SK-N-SH treated with all-trans-retinoic acid at 6 μM for 48 hours (cell line): ENCODE measurements around the gene EML4.

ENCODE experiments used
- ATAC-seq: fragments of 200-7000 bp; cut with Tn5 transposase; 3 replicates; pipeline ENCODE4 v1.9.1; 2020; ENCODE audit warnings: mild to moderate bottlenecking, moderate library complexity
- ARNTL ChIP-seq: fragments of 450-650 bp; formaldehyde crosslinking; IDR thresholded peaks from 2 replicates; pipeline ENCODE4 v1.5.0; 2020; ENCODE audit warnings: low read depth, mild to moderate bottlenecking, moderate library complexity, borderline replicate concordance
- BACH2 ChIP-seq: fragments of 250-450 bp; sonication (Bioruptor Pico); IDR thresholded peaks from 2 replicates; pipeline ENCODE4 v1.9.0; 2021; ENCODE audit warnings: mild to moderate bottlenecking, borderline replicate concordance
- CSRNP3 ChIP-seq: fragments of 250-450 bp; sonication (Bioruptor Pico); IDR thresholded peaks from 2 replicates; pipeline ENCODE4 v1.5.1; 2021; ENCODE audit warnings: mild to moderate bottlenecking, moderate library complexity
- ESRRG ChIP-seq: fragments of 250-450 bp; sonication (Bioruptor Pico); IDR thresholded peaks from 2 replicates; pipeline ENCODE4 v1.6.1; 2021; ENCODE audit warnings: mild to moderate bottlenecking
- GLIS3 ChIP-seq: fragments of 250-450 bp; sonication (Bioruptor Pico); IDR thresholded peaks from 2 replicates; pipeline ENCODE4 v1.5.0; 2020; ENCODE audit warnings: mild to moderate bottlenecking, moderate library complexity
- ISL1 ChIP-seq: fragments of 250-450 bp; sonication (Bioruptor Pico); IDR thresholded peaks from 2 replicates; pipeline ENCODE4 v2.1.2; 2022; ENCODE audit warnings: mild to moderate bottlenecking, moderate library complexity
- OSR1 ChIP-seq: fragments of 250-450 bp; sonication (Bioruptor Pico); IDR thresholded peaks from 2 replicates; pipeline ENCODE4 v1.8.0; 2022; ENCODE audit warnings: moderate library complexity, mild to moderate bottlenecking, inconsistent platforms
- PATZ1 ChIP-seq: fragments of 250-450 bp; sonication (Bioruptor Pico); IDR thresholded peaks from 2 replicates; pipeline ENCODE4 v1.8.0; 2020; ENCODE audit warnings: mild to moderate bottlenecking, moderate library complexity, borderline replicate concordance
- POU6F1 ChIP-seq: fragments of 250-450 bp; sonication (Bioruptor Pico); IDR thresholded peaks from 2 replicates; pipeline ENCODE4 v1.8.0; 2021; ENCODE audit warnings: low read depth, mild to moderate bottlenecking, moderate library complexity, borderline replicate concordance
- PPARA ChIP-seq: fragments of 250-450 bp; sonication (Bioruptor Pico); IDR thresholded peaks from 2 replicates; pipeline ENCODE4 v1.5.0; 2020; ENCODE audit warnings: mild to moderate bottlenecking, borderline replicate concordance
- RARB ChIP-seq: fragments of 250-450 bp; sonication (Bioruptor Pico); IDR thresholded peaks from 2 replicates; pipeline ENCODE4 v1.8.0; 2021; ENCODE audit warnings: mild to moderate bottlenecking, moderate library complexity
- SNAI2 ChIP-seq: fragments of 250-450 bp; sonication (Bioruptor Pico); IDR thresholded peaks from 2 replicates; pipeline ENCODE4 v1.5.0; 2020; ENCODE audit warnings: mild to moderate bottlenecking, moderate library complexity
- TCF4 ChIP-seq: fragments of 250-450 bp; sonication (Bioruptor Pico); IDR thresholded peaks from 2 replicates; pipeline ENCODE4 v1.8.0; 2021; ENCODE audit warnings: mild to moderate bottlenecking, moderate library complexity, borderline replicate concordance
- TOX ChIP-seq: fragments of 250-450 bp; sonication (Bioruptor Pico); IDR thresholded peaks from 2 replicates; pipeline ENCODE4 v1.8.0; 2021; ENCODE audit warnings: mild to moderate bottlenecking, moderate library complexity, borderline replicate concordance
- ZC3H10 ChIP-seq: fragments of 250-450 bp; sonication (Bioruptor Pico); IDR thresholded peaks from 2 replicates; pipeline ENCODE4 v1.5.1; 2021; ENCODE audit warnings: mild to moderate bottlenecking, moderate library complexity
- ZFP3 ChIP-seq: fragments of 250-450 bp; sonication (Bioruptor Pico); IDR thresholded peaks from 2 replicates; pipeline ENCODE4 v1.5.0; 2020; ENCODE audit warnings: mild to moderate bottlenecking, moderate library complexity
- ZFP30 ChIP-seq: fragments of 450-650 bp; formaldehyde crosslinking; IDR thresholded peaks from 2 replicates; pipeline ENCODE4 v1.5.0; 2022; ENCODE audit warnings: mild to moderate bottlenecking, moderate library complexity
- ZNF565 ChIP-seq: fragments of 450-650 bp; formaldehyde crosslinking; conservative IDR thresholded peaks from 2 replicates; pipeline ENCODE4 v1.5.0; 2020; ENCODE audit warnings: low read depth, mild to moderate bottlenecking, moderate library complexity
- ZNF70 ChIP-seq: fragments of 450-650 bp; formaldehyde crosslinking; IDR thresholded peaks from 2 replicates; pipeline ENCODE4 v1.5.0; 2020; ENCODE audit warnings: mild to moderate bottlenecking, moderate library complexity
- TF ChIP-seq, protein P1 (sequence below): fragments of 250-450 bp; sonication (Bioruptor Pico); IDR thresholded peaks from 2 replicates; pipeline ENCODE4 v1.5.1; 2020; ENCODE audit warnings: low read depth, mild to moderate bottlenecking, moderate library complexity
- TF ChIP-seq, protein P2 (sequence below): fragments of 250-450 bp; sonication (Bioruptor Pico); IDR thresholded peaks from 2 replicates; pipeline ENCODE4 v1.5.0; 2020; ENCODE audit warnings: mild to moderate bottlenecking, moderate library complexity

The EML4 gene

DNA sequence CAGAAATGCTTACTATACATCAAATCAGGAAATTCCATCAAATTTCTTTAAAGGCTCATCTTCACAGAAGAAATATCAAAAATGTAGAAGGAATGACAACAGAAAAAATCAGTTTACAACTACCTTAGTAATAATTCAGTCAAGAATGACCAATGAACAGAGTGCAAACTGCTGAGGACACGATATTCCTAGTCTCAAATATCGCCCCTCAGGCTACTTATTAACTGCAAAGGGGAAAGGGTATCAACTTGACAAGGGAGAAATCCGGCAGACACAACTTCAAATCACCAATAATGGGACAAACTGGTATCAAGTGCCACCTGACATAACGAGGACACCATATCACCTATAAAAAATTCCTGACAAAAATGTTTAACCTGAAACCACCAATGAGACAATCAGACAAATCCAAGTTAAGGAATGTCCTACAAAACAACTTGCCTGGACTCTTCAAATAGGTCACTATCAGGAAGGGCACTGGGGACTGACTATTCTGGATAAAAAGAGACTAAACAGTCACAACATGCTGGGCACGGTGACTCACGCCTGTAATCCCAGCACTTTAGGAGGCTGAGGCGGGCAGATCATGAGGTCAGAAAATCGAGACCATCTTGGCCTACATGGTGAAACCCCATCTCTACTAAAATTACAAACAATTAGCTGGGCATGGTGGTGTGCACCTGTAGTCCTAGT, 179.1 kb downstream of the EML4 start:
- ATAC-seq = no peak
- TF ChIP-seq OSR1 = no peak
- TF ChIP-seq, protein P1, sequence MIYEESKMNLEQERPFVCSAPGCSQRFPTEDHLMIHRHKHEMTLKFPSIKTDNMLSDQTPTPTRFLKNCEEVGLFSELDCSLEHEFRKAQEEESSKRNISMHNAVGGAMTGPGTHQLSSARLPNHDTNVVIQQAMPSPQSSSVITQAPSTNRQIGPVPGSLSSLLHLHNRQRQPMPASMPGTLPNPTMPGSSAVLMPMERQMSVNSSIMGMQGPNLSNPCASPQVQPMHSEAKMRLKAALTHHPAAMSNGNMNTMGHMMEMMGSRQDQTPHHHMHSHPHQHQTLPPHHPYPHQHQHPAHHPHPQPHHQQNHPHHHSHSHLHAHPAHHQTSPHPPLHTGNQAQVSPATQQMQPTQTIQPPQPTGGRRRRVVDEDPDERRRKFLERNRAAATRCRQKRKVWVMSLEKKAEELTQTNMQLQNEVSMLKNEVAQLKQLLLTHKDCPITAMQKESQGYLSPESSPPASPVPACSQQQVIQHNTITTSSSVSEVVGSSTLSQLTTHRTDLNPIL (CRISPR knock-in tag) = no peak
- no peak for TF ChIP-seq TOX (CRISPR knock-in tag)
- TF ChIP-seq ZNF70 = no peak
- TF ChIP-seq SNAI2 (CRISPR knock-in tag) = no peak
- TF ChIP-seq GLIS3 (CRISPR knock-in tag) = no peak
- TF ChIP-seq CSRNP3 (CRISPR knock-in tag) = no peak
- TF ChIP-seq, protein P2, sequence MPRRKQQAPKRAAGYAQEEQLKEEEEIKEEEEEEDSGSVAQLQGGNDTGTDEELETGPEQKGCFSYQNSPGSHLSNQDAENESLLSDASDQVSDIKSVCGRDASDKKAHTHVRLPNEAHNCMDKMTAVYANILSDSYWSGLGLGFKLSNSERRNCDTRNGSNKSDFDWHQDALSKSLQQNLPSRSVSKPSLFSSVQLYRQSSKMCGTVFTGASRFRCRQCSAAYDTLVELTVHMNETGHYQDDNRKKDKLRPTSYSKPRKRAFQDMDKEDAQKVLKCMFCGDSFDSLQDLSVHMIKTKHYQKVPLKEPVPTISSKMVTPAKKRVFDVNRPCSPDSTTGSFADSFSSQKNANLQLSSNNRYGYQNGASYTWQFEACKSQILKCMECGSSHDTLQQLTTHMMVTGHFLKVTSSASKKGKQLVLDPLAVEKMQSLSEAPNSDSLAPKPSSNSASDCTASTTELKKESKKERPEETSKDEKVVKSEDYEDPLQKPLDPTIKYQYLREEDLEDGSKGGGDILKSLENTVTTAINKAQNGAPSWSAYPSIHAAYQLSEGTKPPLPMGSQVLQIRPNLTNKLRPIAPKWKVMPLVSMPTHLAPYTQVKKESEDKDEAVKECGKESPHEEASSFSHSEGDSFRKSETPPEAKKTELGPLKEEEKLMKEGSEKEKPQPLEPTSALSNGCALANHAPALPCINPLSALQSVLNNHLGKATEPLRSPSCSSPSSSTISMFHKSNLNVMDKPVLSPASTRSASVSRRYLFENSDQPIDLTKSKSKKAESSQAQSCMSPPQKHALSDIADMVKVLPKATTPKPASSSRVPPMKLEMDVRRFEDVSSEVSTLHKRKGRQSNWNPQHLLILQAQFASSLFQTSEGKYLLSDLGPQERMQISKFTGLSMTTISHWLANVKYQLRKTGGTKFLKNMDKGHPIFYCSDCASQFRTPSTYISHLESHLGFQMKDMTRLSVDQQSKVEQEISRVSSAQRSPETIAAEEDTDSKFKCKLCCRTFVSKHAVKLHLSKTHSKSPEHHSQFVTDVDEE = no peak
- TF ChIP-seq POU6F1 (CRISPR knock-in tag) = no peak
- no peak for TF ChIP-seq ZFP3 (CRISPR knock-in tag)
- TF ChIP-seq TCF4 (CRISPR knock-in tag) = no peak
- TF ChIP-seq ARNTL (CRISPR knock-in tag) = no peak
- no peak for TF ChIP-seq PPARA (CRISPR knock-in tag)
- no peak for TF ChIP-seq ESRRG (CRISPR knock-in tag)
- TF ChIP-seq, all 23 proteins: peak for 0

DNA sequence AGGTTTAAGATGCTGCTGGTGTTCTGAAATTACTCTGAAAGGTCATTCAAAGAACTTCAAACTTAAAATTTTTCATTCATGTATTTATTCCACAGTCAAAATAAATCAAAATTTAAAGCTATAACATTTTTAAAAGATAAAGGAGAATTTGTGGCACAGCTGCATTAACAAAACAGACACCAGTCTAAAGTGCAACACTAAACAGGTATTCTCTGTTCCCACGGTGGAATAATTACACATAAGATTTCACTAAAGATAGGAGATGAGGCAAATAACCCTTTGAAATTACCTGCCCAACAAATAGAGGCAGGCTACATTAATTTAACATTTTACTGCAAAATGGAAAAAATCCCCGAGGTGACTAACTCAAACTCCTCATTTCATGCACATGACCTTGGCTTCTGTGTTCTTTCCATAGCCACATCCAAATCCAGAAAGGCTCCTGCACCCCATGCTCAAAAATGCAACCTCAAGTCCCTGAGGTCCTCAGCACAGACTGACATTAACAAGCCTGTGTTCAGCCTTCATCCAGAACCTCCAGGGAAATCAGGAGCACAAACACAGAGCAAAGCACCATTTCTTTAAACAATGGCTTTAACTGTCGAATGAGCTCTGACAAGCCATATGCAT, 181.4 kb downstream of the EML4 start:
- no peak for ATAC-seq
- TF ChIP-seq ZNF565 (CRISPR knock-in tag) (no peak), TOX (CRISPR knock-in tag) (no peak), ZFP30 (CRISPR knock-in tag) (no peak), POU6F1 (CRISPR knock-in tag) (no peak), ZC3H10 (CRISPR knock-in tag) (no peak), PATZ1 (CRISPR knock-in tag) (no peak), CSRNP3 (CRISPR knock-in tag) (no peak), RARB (CRISPR knock-in tag) (no peak), SNAI2 (CRISPR knock-in tag) (no peak), ARNTL (CRISPR knock-in tag) (no peak), BACH2 (CRISPR knock-in tag) (no peak), ISL1 (no peak)
- TF ChIP-seq, protein P2 = no peak
- TF ChIP-seq, protein P1 (CRISPR knock-in tag) = no peak
